Body of pancreas (tissue), 4 donors: ENCODE results near the gene NRGN. TPM values are rescaled to one million over a fixed set of nuclear protein-coding genes. Genes with fewer than 3 reads are reported as not detected.

Experiments
- ATAC-seq: fragments of 150-250 bp; one replicate; pipeline ENCODE4 v1.9.1; 2016
- DNase-seq, 4 donors: peaks; one replicate each; pipeline ENCODE4 v3.0.0-alpha.2; 2019
- H3K27ac ChIP-seq, 4 donors: fragments of 200-600 bp; sonication (generic); 1 replicate in 3 of 4; 2 replicates in 1 of 4; pipeline versions ENCODE4 v1.5.1 to v1.6.1; 2016 to 2019; ENCODE audit warnings: mild to moderate bottlenecking in 1 of 4, mixed read lengths in 1 of 4, moderate library complexity in 1 of 4
- H3K27me3 ChIP-seq, 2 donors: fragments of 200-600 bp; sonication (generic); one replicate each; pipeline ENCODE4 v1.6.0; 2016; ENCODE audit warnings: mild to moderate bottlenecking in 1 of 2
- H3K36me3 ChIP-seq, 2 donors: fragments of 200-600 bp; sonication (generic); replicated peaks in 1 of 2; 2 replicates each; pipeline ENCODE4 v1.5.1; 2016; ENCODE audit warnings: low read depth in 2 of 2; ENCODE audit not compliant: insufficient read depth in 1 of 2
- H3K4me1 ChIP-seq: fragments of 200-600 bp; sonication (generic); one replicate; pipeline ENCODE4 v1.6.0; 2016
- H3K4me3 ChIP-seq, 2 donors: fragments of 200-600 bp; sonication (generic); 1 replicate in 1 of 2; 2 replicates in 1 of 2; pipeline ENCODE4 v1.5.1; 2016 to 2019
- H3K9me3 ChIP-seq, 3 donors: fragments of 200-600 bp; sonication (generic); 1 replicate in 2 of 3; 2 replicates in 1 of 3; pipeline ENCODE4 v1.5.1; 2016
- CTCF ChIP-seq, 7 experiments: fragments of 450-650 bp in 4 of 7; fragments of 200-600 bp in 3 of 7; sonication (generic) in 3 of 7; IDR thresholded peaks; one replicate each; pipeline ENCODE4 v1.5.1; 2016 to 2019; ENCODE audit warnings: antibody characterized with exemption in 7 of 7
- POLR2A ChIP-seq, 3 donors: fragments of 450-650 bp; IDR thresholded peaks; one replicate each; pipeline ENCODE4 v1.6.1; 2016; ENCODE audit warnings: antibody characterized with exemption in 3 of 3, mild to moderate bottlenecking in 2 of 3
- WGBS, 2 donors: methylation state at CpG; one replicate each; pipeline ENCODE4 v1.1.5; 2017; 5-methylcytosine and 5-hydroxymethylcytosine counted together
- intact Hi-C: fragments of 100-400 bp; cut with DNase I; formaldehyde crosslinking; loops from one replicate; pipeline ENCODE4 v1.15.1; 2023
- total RNA-seq, 2 donors: library from RNA; depleted of rRNA; stranded (reverse); fragments of >200 nt; gene quantifications; one replicate each; pipeline ENCODE4 v1.1.0, GENCODE V29; 2016

NRGN gene
- total RNA-seq, 2 donors from 2014 or later = not detected

DNA sequence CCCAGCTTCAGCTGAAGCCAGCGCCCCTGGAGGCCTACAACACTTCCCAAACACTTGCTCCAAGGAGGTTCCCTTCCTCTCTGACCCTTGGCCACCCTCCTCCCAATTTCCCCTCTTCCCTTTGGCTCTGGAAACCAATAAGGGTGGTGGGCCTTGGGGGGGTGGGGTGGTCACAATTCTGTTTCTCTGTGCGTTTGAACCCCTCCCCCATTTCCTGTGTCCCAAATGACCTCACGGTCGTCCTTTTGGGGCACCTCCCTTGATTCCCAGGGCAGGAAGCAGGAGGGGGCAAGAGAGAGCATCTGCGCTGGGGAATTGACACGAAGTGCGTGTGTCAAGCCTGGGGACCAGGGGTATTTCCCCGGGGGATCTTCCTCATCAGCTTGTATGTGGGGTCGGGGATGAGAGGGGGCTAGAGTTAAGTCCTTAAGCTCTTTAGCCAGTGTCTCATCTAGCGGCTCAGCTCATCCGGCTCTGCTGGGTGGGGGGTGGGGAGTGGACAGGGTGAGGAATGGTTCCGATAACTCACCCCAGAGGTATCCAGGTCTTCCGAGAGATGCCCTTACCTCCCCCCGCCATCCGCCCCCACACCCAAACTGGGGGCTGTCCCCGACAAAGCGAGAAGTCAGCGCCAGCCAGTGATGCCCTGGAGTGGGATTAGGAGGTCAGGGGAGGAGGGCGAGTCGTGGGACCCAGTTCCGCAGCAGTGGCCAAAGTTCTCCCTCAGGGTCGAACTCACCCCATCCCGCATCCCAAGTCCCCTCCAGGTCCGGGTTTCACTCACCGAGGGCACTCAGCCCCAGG is 21.8 kb downstream of the NRGN start:
- peaks cover 0 to 23% of the 10 kb centered on the region in 2 donors for H3K27me3 ChIP-seq

GRCh38 chr11:124762105-124762623 is 22.4 kb downstream of the NRGN start, which contains the start of gene ESAM:
ESAM (minus strand) TSS chr11:124762290; CDS start chr11:124762154, 136 bp downstream.
- DNase-seq = peak; percentile 48 to 65 (median 53)
- Histone ChIP-seq H3K27me3 (peaks cover 0 to 23% of the 10 kb centered on the region in 2 donors), H3K4me3 (peak within 1 kb of the TSS in 1 of 2 donors; percentile 21), H3K9me3 (no peaks in the 10 kb centered on the region), H3K27ac (peak within 1 kb of the TSS; percentile 55 to 81 (median 60)), H3K36me3 (no peaks in the 10 kb centered on the region), H3K4me1 (peaks cover 61% of the 10 kb centered on the region)
- TF ChIP-seq CTCF (IDR thresholded peaks at IDR 0.05) (no peak), POLR2A (IDR thresholded peaks at IDR 0.05) (peak; percentile 38 to 52 (median 40))
- intact Hi-C loops = loop anchor here (10.0 kb wide), 1 partner anchor 97 kb away; no protein-coding TSS in a partner anchor
- ATAC-seq = peak; percentile 47
- WGBS, 2 donors = 0% methylated on average over 1 to 34 of the region's 55 CpGs

More for the DNA sequence above, 21.8 kb downstream of the NRGN start:
- H3K27ac ChIP-seq = peak overlapping the region in 3 of 4 donors; percentile 56 to 81 (median 63)
- TF ChIP-seq CTCF (IDR thresholded peaks at IDR 0.05) (no peak), POLR2A (IDR thresholded peaks at IDR 0.05) (no peak)
- H3K4me3 ChIP-seq = peak overlapping the region in 1 of 2 donors; percentile 13
- H3K9me3 ChIP-seq = no peaks in the 10 kb centered on the region
- H3K4me1 ChIP-seq = peaks cover 61% of the 10 kb centered on the region
- H3K36me3 ChIP-seq = no peaks in the 10 kb centered on the region
- intact Hi-C loops = loop anchor here (10.0 kb wide), 1 partner anchor 97 kb away; no protein-coding TSS in a partner anchor
- 19 to 28% methylated on average over 16 to 25 of the region's 25 CpGs for WGBS, 2 donors
- DNase-seq = no peak
- no peak for ATAC-seq

DNA sequence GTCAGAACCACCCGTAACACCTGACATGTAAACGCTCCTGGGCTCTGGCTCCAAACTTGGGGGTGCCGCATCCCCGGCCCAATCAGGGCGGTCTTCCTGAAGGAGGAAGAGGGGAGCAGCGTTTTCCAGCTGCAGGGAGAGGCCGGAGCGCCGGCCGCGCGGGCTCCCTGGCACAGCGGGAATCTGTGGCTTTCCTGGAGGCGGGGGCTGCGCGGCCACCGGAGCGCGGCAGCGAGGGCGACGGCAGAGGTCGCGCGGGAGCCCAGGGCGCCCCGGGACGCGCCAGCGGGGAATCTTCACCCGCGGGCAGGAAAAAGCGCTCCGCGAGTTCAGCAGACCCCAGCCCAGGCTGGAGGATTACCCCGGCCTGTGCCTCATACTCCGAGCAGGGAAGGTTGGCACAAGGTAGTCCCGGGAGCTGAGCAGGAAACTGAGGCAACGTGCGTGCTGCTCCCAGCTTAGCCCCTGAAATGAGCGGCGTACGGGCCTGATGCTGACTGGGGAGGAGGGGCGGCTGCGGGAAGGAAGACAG is 22.9 kb downstream of the NRGN start:
- ATAC-seq = peak; percentile 17
- TF ChIP-seq POLR2A (IDR thresholded peaks at IDR 0.05) = peak in 1 of 3 donors; percentile 13
- TF ChIP-seq CTCF (IDR thresholded peaks at IDR 0.05) = no peak
- H3K4me1 ChIP-seq = peaks cover 61% of the 10 kb centered on the region
- H3K27ac ChIP-seq = peak overlapping the region; percentile 55 to 81 (median 60)
- peak in 2 of 4 donors; percentile 31 to 36 for DNase-seq
- WGBS, 2 donors = 0 to 1% methylated on average over 10 to 42 of the region's 45 CpGs
- intact Hi-C loops = loop anchor here (10.0 kb wide), 1 partner anchor 98 kb away; no protein-coding TSS in a partner anchor
- peak overlapping the region in 1 of 2 donors; percentile 21 for H3K4me3 ChIP-seq
- no peaks in the 10 kb centered on the region for H3K9me3 ChIP-seq
- H3K27me3 ChIP-seq = peaks cover 0 to 23% of the 10 kb centered on the region in 2 donors
- no peaks in the 10 kb centered on the region for H3K36me3 ChIP-seq

- peaks cover 0 to 23% of the 10 kb centered on the region in 2 donors for H3K27me3 ChIP-seq
- ATAC-seq (peak; percentile 56), DNase-seq (peak; percentile 88 to 93 (median 90))
- intact Hi-C loops = loop anchor here (10.0 kb wide), 1 partner anchor 99 kb away; no protein-coding TSS in a partner anchor
- peaks cover 57% of the 10 kb centered on the region for H3K4me1 ChIP-seq
- peak overlapping the region in 1 of 2 donors; percentile 21 for H3K4me3 ChIP-seq
- TF ChIP-seq POLR2A (IDR thresholded peaks at IDR 0.05) (no peak), CTCF (IDR thresholded peaks at IDR 0.05) (peak; percentile 55 to 93 (median 73))
- 2% methylated on average over 15 to 21 of the region's 21 CpGs for WGBS, 2 donors
- no peaks in the 10 kb centered on the region for H3K9me3 ChIP-seq
- H3K27ac ChIP-seq = peak overlapping the region; percentile 55 to 81 (median 60)
- no peaks in the 10 kb centered on the region for H3K36me3 ChIP-seq
Measured at GRCh38 chr11:124763156-124763947, 23.6 kb downstream of the NRGN start.
